SU-DHL-6 (cell line): ENCODE results near the gene CTCFL.

Source experiments
- H2AFZ ChIP-seq: fragments of 200-600 bp; sonication (generic); 2 replicates; pipeline ENCODE4 v1.6.1; 2014; ENCODE audit warnings: low read depth, mild to moderate bottlenecking, moderate library complexity, mixed read lengths, antibody characterized with exemption, low read length; ENCODE audit not compliant: severe bottlenecking
- H3F3A ChIP-seq: fragments of 200-600 bp; shearing (Covaris generic); 2 replicates; pipeline ENCODE4 v1.6.0; 2016; ENCODE audit warnings: antibody characterized with exemption, mild to moderate bottlenecking; ENCODE audit not compliant: insufficient read depth
- H3K27ac ChIP-seq: fragments of 200-600 bp; sonication (generic); 2 replicates; pipeline ENCODE4 v1.5.1; 2016; ENCODE audit warnings: low read depth, mild to moderate bottlenecking, low read length, moderate library complexity, mixed read lengths
- H3K27me3 ChIP-seq: fragments of 200-600 bp; sonication (generic), shearing (Covaris generic); 2 replicates; pipeline ENCODE4 v1.6.0; 2014; ENCODE audit warnings: mild to moderate bottlenecking, low read length
- H3K36me3 ChIP-seq: fragments of 200-600 bp; sonication (generic); 2 replicates; pipeline ENCODE4 v1.6.1; 2014; ENCODE audit warnings: mild to moderate bottlenecking, low read length, mixed read lengths
- H3K4me2 ChIP-seq: fragments of 300-600, 200-600 bp; shearing (Covaris generic), sonication (generic); 2 replicates; pipeline ENCODE4 v1.6.0; 2014; ENCODE audit warnings: low read length, low read depth, mild to moderate bottlenecking; ENCODE audit not compliant: poor library complexity, severe bottlenecking
- H3K4me3 ChIP-seq: fragments of 200-600 bp; sonication (generic); 2 replicates; pipeline ENCODE4 v1.5.1; 2014; ENCODE audit warnings: antibody characterized with exemption, low read length, mild to moderate bottlenecking, mixed read lengths; ENCODE audit not compliant: insufficient read depth, poor library complexity, severe bottlenecking
- H3K79me2 ChIP-seq: fragments of 200-600 bp; sonication (generic); 2 replicates; pipeline ENCODE4 v1.6.1; 2014; ENCODE audit warnings: mild to moderate bottlenecking, low read length, moderate library complexity; ENCODE audit not compliant: insufficient read depth
- H3K9ac ChIP-seq: fragments of 200-600 bp; sonication (generic); 2 replicates; pipeline ENCODE4 v1.7.0; 2014; ENCODE audit warnings: mild to moderate bottlenecking, low read length
- H3K9me2 ChIP-seq: fragments of 200-600 bp; sonication (generic); replicated peaks from 2 replicates; pipeline ENCODE4 v1.6.1; 2014; ENCODE audit warnings: low read length; ENCODE audit not compliant: insufficient read depth
- H3K9me3 ChIP-seq: fragments of 200-600 bp; sonication (generic); 2 replicates; pipeline ENCODE4 v1.6.1; 2014; ENCODE audit warnings: low read length, mixed read lengths; ENCODE audit not compliant: insufficient read depth
- H4K20me1 ChIP-seq: fragments of 200-600 bp; sonication (generic); 2 replicates; pipeline ENCODE4 v1.6.1; 2014; ENCODE audit warnings: low read depth, mild to moderate bottlenecking, antibody characterized with exemption, low read length, moderate library complexity, mixed read lengths
- CTCF ChIP-seq: fragments of 200-600 bp; sonication (generic); IDR thresholded peaks from one replicate; pipeline ENCODE4 v1.5.1; 2017; ENCODE audit warnings: antibody characterized with exemption, mild to moderate bottlenecking, low read length, moderate library complexity; ENCODE audit not compliant: insufficient read depth, poor library complexity, severe bottlenecking
- EZH2phosphoT487 ChIP-seq: fragments of 200-600 bp; sonication (generic), shearing (Covaris generic); conservative IDR thresholded peaks from 2 replicates; pipeline ENCODE4 v1.6.1; 2018; ENCODE audit warnings: mild to moderate bottlenecking, antibody characterized with exemption, low read length, moderate library complexity, mixed read lengths

The CTCFL gene

GRCh38 chr20:57450419-57450818, 74.5 kb downstream of the CTCFL start:
- Histone ChIP-seq H3K27ac (peak overlapping the region; percentile 15; the same call in 1 of the 2 replicates), H3K9ac (peak overlapping the region; percentile 17; the same call in 1 of the 2 replicates), H3F3A (no peaks in the 10 kb centered on the region), H2AFZ (no peak overlapping the region), H3K79me2 (no peaks in the 10 kb centered on the region), H3K36me3 (no peaks in the 10 kb centered on the region), H3K4me3 (no peak overlapping the region), H3K9me3 (no peaks in the 10 kb centered on the region), H4K20me1 (no peaks in the 10 kb centered on the region), H3K27me3 (no peaks in the 10 kb centered on the region), H3K9me2 (no peaks in the 10 kb centered on the region), H3K4me2 (peak overlapping the region; percentile 48)
- TF ChIP-seq CTCF (no peak), EZH2phosphoT487 (no peak)

GRCh38 chr20:57449398-57450354, 75.3 kb downstream of the CTCFL start:
- Histone ChIP-seq H3K9ac (no peak overlapping the region), H3K27ac (no peak overlapping the region), H3K36me3 (no peaks in the 10 kb centered on the region), H3K4me2 (peak overlapping the region; percentile 48), H3K9me2 (no peaks in the 10 kb centered on the region), H3K9me3 (no peaks in the 10 kb centered on the region), H3F3A (no peaks in the 10 kb centered on the region), H3K27me3 (no peaks in the 10 kb centered on the region), H4K20me1 (no peaks in the 10 kb centered on the region), H3K79me2 (no peaks in the 10 kb centered on the region), H3K4me3 (no peak overlapping the region), H2AFZ (no peak overlapping the region)
- no peak for TF ChIP-seq CTCF
- TF ChIP-seq EZH2phosphoT487: no peak

GRCh38 chr20:57448764-57449354, 76.1 kb downstream of the CTCFL start:
- Histone ChIP-seq H4K20me1 (no peaks in the 10 kb centered on the region), H3K27ac (no peak overlapping the region), H3K9me3 (no peaks in the 10 kb centered on the region), H3K79me2 (no peaks in the 10 kb centered on the region), H3K36me3 (no peaks in the 10 kb centered on the region), H3K4me2 (no peak overlapping the region), H3K4me3 (no peak overlapping the region), H3K9me2 (no peaks in the 10 kb centered on the region), H3K9ac (no peak overlapping the region), H3F3A (no peaks in the 10 kb centered on the region), H2AFZ (no peak overlapping the region), H3K27me3 (no peaks in the 10 kb centered on the region)
- TF ChIP-seq CTCF (no peak), EZH2phosphoT487 (no peak)
